MM.1S (cell line): ENCODE measurements around the gene QRICH1.

ENCODE experiments used
- EZH2 ChIP-seq: fragments of 300-600 bp; sonication (generic); optimal IDR thresholded peaks from 2 replicates; pipeline ENCODE3; 2017; ENCODE audit warnings: low read depth, mild to moderate bottlenecking, antibody characterized with exemption, low read length, mixed read lengths
- EZH2phosphoT487 ChIP-seq: fragments of 300-600 bp; sonication (generic); IDR thresholded peaks from 2 replicates; pipeline ENCODE4 v1.6.1; 2018; ENCODE audit warnings: antibody characterized with exemption, low read length
- TF ChIP-seq, protein P1 (sequence below): fragments of 300-600 bp; sonication (generic); IDR thresholded peaks from 2 replicates; pipeline ENCODE4 v1.5.1; 2016; ENCODE audit warnings: antibody characterized with exemption, low read length, mixed read lengths

DNA sequence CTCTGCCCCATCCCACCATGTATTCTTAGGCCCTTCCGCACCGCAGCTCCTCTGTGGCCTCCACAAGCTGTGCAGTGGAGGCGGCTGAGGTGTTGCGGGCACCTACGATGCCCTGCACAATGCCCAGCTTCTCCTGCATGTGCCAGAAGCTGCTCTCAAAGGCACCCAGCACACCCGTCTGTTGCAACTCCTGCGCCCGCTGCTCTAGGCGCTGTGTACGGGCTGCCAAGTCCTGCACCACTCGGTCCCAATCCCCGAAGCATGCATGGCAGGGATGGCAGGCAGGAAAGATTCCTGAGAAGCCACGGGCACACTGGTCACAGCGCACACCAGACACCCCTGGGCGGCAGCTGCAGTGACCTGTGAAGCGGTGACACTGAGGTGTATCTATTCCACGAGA is 29.8 kb upstream of the QRICH1 start:
- TF ChIP-seq, protein P1, sequence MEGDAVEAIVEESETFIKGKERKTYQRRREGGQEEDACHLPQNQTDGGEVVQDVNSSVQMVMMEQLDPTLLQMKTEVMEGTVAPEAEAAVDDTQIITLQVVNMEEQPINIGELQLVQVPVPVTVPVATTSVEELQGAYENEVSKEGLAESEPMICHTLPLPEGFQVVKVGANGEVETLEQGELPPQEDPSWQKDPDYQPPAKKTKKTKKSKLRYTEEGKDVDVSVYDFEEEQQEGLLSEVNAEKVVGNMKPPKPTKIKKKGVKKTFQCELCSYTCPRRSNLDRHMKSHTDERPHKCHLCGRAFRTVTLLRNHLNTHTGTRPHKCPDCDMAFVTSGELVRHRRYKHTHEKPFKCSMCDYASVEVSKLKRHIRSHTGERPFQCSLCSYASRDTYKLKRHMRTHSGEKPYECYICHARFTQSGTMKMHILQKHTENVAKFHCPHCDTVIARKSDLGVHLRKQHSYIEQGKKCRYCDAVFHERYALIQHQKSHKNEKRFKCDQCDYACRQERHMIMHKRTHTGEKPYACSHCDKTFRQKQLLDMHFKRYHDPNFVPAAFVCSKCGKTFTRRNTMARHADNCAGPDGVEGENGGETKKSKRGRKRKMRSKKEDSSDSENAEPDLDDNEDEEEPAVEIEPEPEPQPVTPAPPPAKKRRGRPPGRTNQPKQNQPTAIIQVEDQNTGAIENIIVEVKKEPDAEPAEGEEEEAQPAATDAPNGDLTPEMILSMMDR, result no peak
- TF ChIP-seq EZH2phosphoT487 (no peak), EZH2 (no peak)
